Right atrium auricular region (tissue), 2 donors: Measurements from ENCODE around the gene UNKL. TPM values are rescaled to one million over a fixed set of nuclear protein-coding genes. Genes with fewer than 3 reads are reported as not detected.
A peak's percentile ranks its signal among the peaks of the same experiment; 100 is the strongest.

Experiments
- DNase-seq: peaks from one replicate; pipeline ENCODE4 v3.0.0-alpha.2; 2019; ENCODE audit warnings: low spot score
- H3K27ac ChIP-seq, 2 donors: fragments of 200-600 bp; sonication (generic); 1 replicate in 1 of 2; 2 replicates in 1 of 2; pipeline ENCODE4 v1.5.1; 2016 to 2019
- H3K27me3 ChIP-seq, 2 donors: fragments of 200-600 bp; sonication (generic); one replicate each; pipeline versions ENCODE4 v1.5.1 to v1.6.0; 2017 to 2019
- H3K36me3 ChIP-seq: fragments of 200-600 bp; sonication (generic); one replicate; pipeline ENCODE4 v1.5.1; 2016
- H3K4me1 ChIP-seq, 2 donors: fragments of 200-600 bp; sonication (generic); one replicate each; pipeline versions ENCODE4 v1.5.1 to v1.6.0; 2017 to 2019
- H3K4me3 ChIP-seq, 2 donors: fragments of 200-600 bp; sonication (generic); 1 replicate in 1 of 2; 2 replicates in 1 of 2; pipeline ENCODE4 v1.5.1; 2017 to 2019; ENCODE audit warnings: mild to moderate bottlenecking in 1 of 2, moderate library complexity in 1 of 2
- H3K9me3 ChIP-seq, 2 donors: fragments of 200-600 bp; sonication (generic); one replicate each; pipeline ENCODE4 v1.5.1; 2019
- CTCF ChIP-seq, 2 donors: fragments of 200-600 bp; sonication (generic); IDR thresholded peaks; one replicate each; pipeline ENCODE4 v1.5.1; 2019; ENCODE audit warnings: antibody characterized with exemption in 2 of 2
- total RNA-seq, 2 donors: library from RNA; depleted of rRNA; stranded (reverse); fragments of >200 nt; gene quantifications; one replicate each; pipeline ENCODE4 v1.1.0, GENCODE V29; 2016

UNKL gene
- total RNA-seq, 2 donors from 2014 or later, result 11.0 to 17.6 TPM

- DNase-seq, result no peak
- Histone ChIP-seq H3K27me3 (no peaks in the 10 kb centered on the region), H3K27ac (no peak overlapping the region), H3K9me3 (no peaks in the 10 kb centered on the region), H3K4me3 (peak overlapping the region in 1 of 2 donors; percentile 27), H3K4me1 (peaks cover 0 to 7% of the 10 kb centered on the region in 2 donors), H3K36me3 (peaks cover 7% of the 10 kb centered on the region)
- no peak for TF ChIP-seq CTCF (IDR thresholded peaks at IDR 0.05)
Measured at GRCh38 chr16:1343428-1344242, 70.9 kb downstream of the UNKL start.

GRCh38 chr16:1342526-1343427 lies 71.7 kb downstream of the UNKL start:
- Histone ChIP-seq H3K9me3 (no peaks in the 10 kb centered on the region), H3K27ac (no peak overlapping the region), H3K27me3 (no peaks in the 10 kb centered on the region), H3K4me1 (peaks cover 0 to 7% of the 10 kb centered on the region in 2 donors), H3K36me3 (no peaks in the 10 kb centered on the region), H3K4me3 (peak overlapping the region in 1 of 2 donors; percentile 27)
- DNase-seq, result peak; percentile 87
- TF ChIP-seq CTCF (IDR thresholded peaks at IDR 0.05), result no peak

- TF ChIP-seq CTCF (IDR thresholded peaks at IDR 0.05), result no peak
- H3K4me3 ChIP-seq, result no peak overlapping the region
- no peaks in the 10 kb centered on the region for H3K27me3 ChIP-seq
- no peak overlapping the region for H3K27ac ChIP-seq
- peaks cover 0 to 7% of the 10 kb centered on the region in 2 donors for H3K4me1 ChIP-seq
- H3K36me3 ChIP-seq, result no peaks in the 10 kb centered on the region
- DNase-seq, result no peak
- H3K9me3 ChIP-seq, result no peaks in the 10 kb centered on the region
Measured at GRCh38 chr16:1341495-1342420, 72.7 kb downstream of the UNKL start.

GRCh38 chr16:1340730-1341494 lies 73.6 kb downstream of the UNKL start:
- Histone ChIP-seq H3K4me3 (no peak overlapping the region), H3K27me3 (no peaks in the 10 kb centered on the region), H3K36me3 (no peaks in the 10 kb centered on the region), H3K9me3 (no peaks in the 10 kb centered on the region), H3K27ac (no peak overlapping the region), H3K4me1 (peaks cover 0 to 7% of the 10 kb centered on the region in 2 donors)
- no peak for TF ChIP-seq CTCF (IDR thresholded peaks at IDR 0.05)
- DNase-seq, result no peak
